Smooth muscle cell (in vitro differentiated cells): Measurements from ENCODE around the gene MXRA8. TPM values are rescaled to one million over a fixed set of nuclear protein-coding genes. Genes with fewer than 3 reads are reported as not detected.

Source experiments
- DNase-seq: peaks from one replicate; lab custom pipeline; 2025; ENCODE audit not compliant: unreplicated experiment; lab: John Stamatoyannopoulos, UW
- H2AFZ ChIP-seq: fragments of 200-600 bp; sonication (generic); 2 replicates; pipeline ENCODE4 v1.6.0; 2016; ENCODE audit warnings: antibody characterized with exemption, low read depth, mild to moderate bottlenecking
- H3F3A ChIP-seq: fragments of 200-600 bp; sonication (generic); 2 replicates; pipeline ENCODE4 v1.6.0; 2017; ENCODE audit warnings: antibody characterized with exemption, low read depth
- H3K27ac ChIP-seq: fragments of 200-600 bp; sonication (generic); 2 replicates; pipeline ENCODE4 v1.5.1; 2016; ENCODE audit warnings: low read depth, mild to moderate bottlenecking
- H3K27me3 ChIP-seq: fragments of 200-600 bp; sonication (generic); 2 replicates; pipeline ENCODE4 v1.6.1; 2016; ENCODE audit warnings: low read depth, mild to moderate bottlenecking
- H3K36me3 ChIP-seq: fragments of 200-600 bp; sonication (generic); 2 replicates; pipeline ENCODE4 v1.5.1; 2016; ENCODE audit warnings: low read depth
- H3K4me1 ChIP-seq: fragments of 200-600 bp; sonication (generic); 2 replicates; pipeline ENCODE4 v1.5.1; 2016; ENCODE audit warnings: low read depth
- H3K4me2 ChIP-seq: fragments of 200-600 bp; sonication (generic); 2 replicates; pipeline ENCODE4 v1.6.0; 2016; ENCODE audit warnings: mild to moderate bottlenecking
- H3K4me3 ChIP-seq: fragments of 200-600 bp; sonication (generic); 2 replicates; pipeline ENCODE4 v1.5.1; 2016; ENCODE audit warnings: mild to moderate bottlenecking
- H3K79me2 ChIP-seq: fragments of 200-600 bp; sonication (generic); 2 replicates; pipeline ENCODE4 v1.6.0; 2016; ENCODE audit warnings: low read depth, mild to moderate bottlenecking
- H3K9ac ChIP-seq: fragments of 200-600 bp; sonication (generic); 2 replicates; pipeline ENCODE4 v1.6.0; 2016; ENCODE audit warnings: low read depth
- H3K9me3 ChIP-seq: fragments of 200-600 bp; sonication (generic); replicated peaks from 2 replicates; pipeline ENCODE4 v1.5.1; 2016; ENCODE audit warnings: low read depth
- H4K20me1 ChIP-seq: fragments of 200-600 bp; sonication (generic); 2 replicates; pipeline ENCODE4 v1.6.0; 2016; ENCODE audit warnings: low read depth
- WGBS: methylation state at CpG from one replicate; pipeline ENCODE4 v1.1.7; 2016; ENCODE audit warnings: low lambda C conversion rate; 5-methylcytosine and 5-hydroxymethylcytosine counted together
- polyA plus RNA-seq: library from polyadenylated mRNA; unstranded; fragments of >200 nt; fragmentation: Nextera tagmentation; extraction: Ambion mirVana; gene quantifications from 2 replicates; pipeline ENCODE4 v1.2.1, GENCODE V29; 2016
- total RNA-seq: library from RNA; depleted of rRNA; stranded (reverse); fragments of >200 nt; gene quantifications from 2 replicates; pipeline ENCODE4 v1.2.3, GENCODE V29; 2014
- TF ChIP-seq, protein P1 (sequence below): fragments of 200-600 bp; sonication (generic); IDR thresholded peaks from 2 replicates; pipeline ENCODE4 v1.5.1; 2017; ENCODE audit warnings: borderline replicate concordance, mild to moderate bottlenecking, antibody characterized with exemption; ENCODE audit not compliant: insufficient read depth, poor library complexity, severe bottlenecking

The MXRA8 gene
- total and polyA plus RNA-seq, 2 experiments from 2014 or later = 266 to 597 TPM

DNA sequence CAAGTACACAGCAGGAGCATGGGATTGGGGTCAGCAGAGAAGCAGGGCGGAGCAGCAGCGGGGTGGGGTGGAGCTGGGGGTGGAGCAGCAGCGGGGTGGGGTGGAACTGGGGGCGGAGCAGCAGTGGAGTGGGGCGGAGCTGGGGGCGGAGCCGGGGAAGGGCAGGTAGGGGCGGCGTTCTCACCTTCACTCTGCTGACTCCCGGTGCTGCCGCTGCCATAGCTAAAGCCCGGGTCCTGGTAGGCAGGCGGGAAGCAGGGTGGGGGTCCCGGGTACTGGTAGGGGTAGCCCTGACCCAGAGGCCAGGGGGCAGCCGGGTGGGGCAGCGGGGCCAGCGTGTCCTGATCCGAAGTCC lies 20.6 kb downstream of the MXRA8 start:
- no peak overlapping the region for H2AFZ ChIP-seq
- DNase-seq = no peak
- no peaks in the 10 kb centered on the region for H3K27me3 ChIP-seq
- no peaks in the 10 kb centered on the region for H3K36me3 ChIP-seq
- 89% methylated on average over 7 of the region's 18 CpGs for WGBS
- H3K9ac ChIP-seq = no peak overlapping the region
- no peaks in the 10 kb centered on the region for H3K79me2 ChIP-seq
- H3F3A ChIP-seq = no peaks in the 10 kb centered on the region
- TF ChIP-seq, protein P1, sequence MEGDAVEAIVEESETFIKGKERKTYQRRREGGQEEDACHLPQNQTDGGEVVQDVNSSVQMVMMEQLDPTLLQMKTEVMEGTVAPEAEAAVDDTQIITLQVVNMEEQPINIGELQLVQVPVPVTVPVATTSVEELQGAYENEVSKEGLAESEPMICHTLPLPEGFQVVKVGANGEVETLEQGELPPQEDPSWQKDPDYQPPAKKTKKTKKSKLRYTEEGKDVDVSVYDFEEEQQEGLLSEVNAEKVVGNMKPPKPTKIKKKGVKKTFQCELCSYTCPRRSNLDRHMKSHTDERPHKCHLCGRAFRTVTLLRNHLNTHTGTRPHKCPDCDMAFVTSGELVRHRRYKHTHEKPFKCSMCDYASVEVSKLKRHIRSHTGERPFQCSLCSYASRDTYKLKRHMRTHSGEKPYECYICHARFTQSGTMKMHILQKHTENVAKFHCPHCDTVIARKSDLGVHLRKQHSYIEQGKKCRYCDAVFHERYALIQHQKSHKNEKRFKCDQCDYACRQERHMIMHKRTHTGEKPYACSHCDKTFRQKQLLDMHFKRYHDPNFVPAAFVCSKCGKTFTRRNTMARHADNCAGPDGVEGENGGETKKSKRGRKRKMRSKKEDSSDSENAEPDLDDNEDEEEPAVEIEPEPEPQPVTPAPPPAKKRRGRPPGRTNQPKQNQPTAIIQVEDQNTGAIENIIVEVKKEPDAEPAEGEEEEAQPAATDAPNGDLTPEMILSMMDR = no peak
- H3K4me1 ChIP-seq = no peaks in the 10 kb centered on the region
- H3K27ac ChIP-seq = no peak overlapping the region
- no peaks in the 10 kb centered on the region for H3K9me3 ChIP-seq
- H3K4me3 ChIP-seq = no peak overlapping the region
- H4K20me1 ChIP-seq = peaks cover 34% of the 10 kb centered on the region
- no peak overlapping the region for H3K4me2 ChIP-seq

DNA sequence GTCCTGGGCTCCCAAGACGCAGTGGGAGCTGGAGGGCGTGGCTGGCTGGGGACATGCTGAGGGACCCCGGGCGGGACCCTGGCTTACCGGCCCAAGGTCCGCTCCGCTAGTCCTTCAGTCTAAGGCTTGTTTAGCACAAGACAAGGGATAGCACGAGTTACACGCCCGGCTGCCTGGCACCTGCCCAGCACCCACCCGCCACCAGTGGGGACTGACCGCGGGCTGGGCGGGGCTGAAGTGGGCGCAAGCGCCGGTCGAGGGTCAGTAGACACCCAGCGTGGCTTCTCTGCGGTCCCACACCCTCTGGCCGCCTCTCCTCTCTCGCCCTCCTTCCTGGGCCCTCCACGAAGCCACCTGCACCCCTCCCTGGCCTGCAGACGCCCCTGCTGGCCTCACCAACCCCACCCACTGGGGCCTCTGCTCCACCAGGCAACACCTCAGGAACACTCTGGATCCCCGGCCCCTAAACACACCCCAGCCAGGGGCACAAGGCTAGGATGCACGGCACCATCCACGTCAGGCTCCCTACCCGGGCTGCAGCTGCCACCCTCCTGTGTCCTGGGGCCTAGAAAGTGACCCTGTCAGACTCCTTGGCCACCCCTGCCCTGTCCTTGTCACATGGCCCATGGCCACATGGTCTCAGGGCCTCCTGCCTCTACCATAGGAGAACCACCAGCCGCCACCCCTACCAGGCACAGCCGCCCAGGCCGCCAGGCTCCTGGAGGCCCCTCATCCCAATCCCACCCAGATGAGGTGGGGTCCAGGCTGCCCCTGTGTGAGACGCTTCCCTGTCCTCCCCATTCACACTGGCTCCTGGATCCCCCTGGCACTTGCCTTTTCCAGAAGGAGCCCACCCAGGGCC lies 21.2 kb downstream of the MXRA8 start:
- H3K27me3 ChIP-seq = no peaks in the 10 kb centered on the region
- H3K4me2 ChIP-seq = no peak overlapping the region
- H3K9ac ChIP-seq = no peak overlapping the region
- H3K36me3 ChIP-seq = no peaks in the 10 kb centered on the region
- no peaks in the 10 kb centered on the region for H3F3A ChIP-seq
- no peaks in the 10 kb centered on the region for H3K4me1 ChIP-seq
- TF ChIP-seq, protein P1 = no peak
- no peak for DNase-seq
- 96% methylated on average over 23 of the region's 32 CpGs for WGBS
- H3K79me2 ChIP-seq = no peaks in the 10 kb centered on the region
- H3K9me3 ChIP-seq = no peaks in the 10 kb centered on the region
- H4K20me1 ChIP-seq = peaks cover 28% of the 10 kb centered on the region
- no peak overlapping the region for H3K4me3 ChIP-seq
- H3K27ac ChIP-seq = no peak overlapping the region
- no peak overlapping the region for H2AFZ ChIP-seq

DNA sequence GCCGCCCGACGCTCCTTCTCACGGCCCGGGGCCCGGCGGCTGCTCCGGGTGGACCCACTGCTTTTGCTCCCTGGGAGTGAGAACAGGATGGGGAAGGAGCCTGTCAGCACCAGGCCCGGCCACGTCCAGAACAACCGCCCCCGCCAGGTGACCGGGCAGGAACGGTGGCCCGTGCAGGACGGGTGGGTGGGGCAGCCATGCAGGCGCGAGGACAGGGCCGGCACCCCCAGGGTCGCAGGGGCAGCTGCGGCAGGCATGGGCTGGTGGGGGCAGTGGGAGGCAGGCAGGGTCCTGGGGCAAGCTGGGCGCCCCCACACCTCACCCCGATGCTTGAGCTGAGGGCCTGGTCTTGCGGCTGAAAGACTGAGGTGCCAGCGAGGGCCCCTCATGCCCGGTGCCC lies 21.9 kb downstream of the MXRA8 start:
- no peaks in the 10 kb centered on the region for H3K27me3 ChIP-seq
- H3K4me2 ChIP-seq = no peak overlapping the region
- no peaks in the 10 kb centered on the region for H3F3A ChIP-seq
- TF ChIP-seq, protein P1 = no peak
- no peak overlapping the region for H3K27ac ChIP-seq
- H3K4me3 ChIP-seq = no peak overlapping the region
- 97% methylated on average over 26 of the region's 26 CpGs for WGBS
- H3K4me1 ChIP-seq = no peaks in the 10 kb centered on the region
- no peak overlapping the region for H3K9ac ChIP-seq
- H3K9me3 ChIP-seq = no peaks in the 10 kb centered on the region
- H3K79me2 ChIP-seq = no peaks in the 10 kb centered on the region
- no peak for DNase-seq
- H4K20me1 ChIP-seq = peaks cover 21% of the 10 kb centered on the region
- no peaks in the 10 kb centered on the region for H3K36me3 ChIP-seq
- no peak overlapping the region for H2AFZ ChIP-seq

DNA sequence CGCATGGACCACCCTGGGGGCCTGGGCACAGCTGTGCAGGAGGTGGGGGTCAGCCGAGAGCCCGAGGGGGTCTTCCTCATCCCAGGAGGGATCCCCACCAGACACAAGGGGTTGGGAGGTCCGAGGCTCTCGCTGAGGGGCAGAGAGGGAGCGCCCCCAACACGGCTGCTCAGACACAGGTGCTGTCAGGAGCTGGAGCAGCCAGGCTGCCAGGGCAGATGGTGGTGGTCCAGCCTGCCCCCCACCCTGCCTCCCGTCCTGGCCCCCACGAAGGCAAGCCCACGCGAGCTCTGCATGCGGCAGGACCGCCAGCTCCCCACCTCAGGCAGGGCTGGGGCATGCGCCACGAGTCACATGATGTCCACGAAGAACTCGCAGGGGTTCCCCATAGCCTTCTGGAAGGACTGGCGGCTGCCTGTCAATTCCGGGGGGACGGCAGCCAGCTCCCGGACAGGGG lies 22.5 kb downstream of the MXRA8 start:
- H4K20me1 ChIP-seq = peaks cover 16% of the 10 kb centered on the region
- H2AFZ ChIP-seq = no peak overlapping the region
- no peaks in the 10 kb centered on the region for H3K79me2 ChIP-seq
- peaks cover 3% of the 10 kb centered on the region for H3K4me1 ChIP-seq
- H3K27ac ChIP-seq = no peak overlapping the region
- no peak overlapping the region for H3K4me3 ChIP-seq
- TF ChIP-seq, protein P1 = no peak
- H3F3A ChIP-seq = no peaks in the 10 kb centered on the region
- WGBS = 98% methylated on average over 10 of the region's 21 CpGs
- no peak for DNase-seq
- no peaks in the 10 kb centered on the region for H3K9me3 ChIP-seq
- H3K9ac ChIP-seq = no peak overlapping the region
- H3K27me3 ChIP-seq = no peaks in the 10 kb centered on the region
- no peaks in the 10 kb centered on the region for H3K36me3 ChIP-seq
- no peak overlapping the region for H3K4me2 ChIP-seq
